PC-9 (cell line): ENCODE results near the gene LRRC7. TPM values are rescaled to one million over a fixed set of nuclear protein-coding genes. Genes with fewer than 3 reads are reported as not detected.

ENCODE experiments used
- BruUV-seq: library from RNA; stranded (reverse); fragments of 400-500 nt; replicated peaks from 2 replicates; lab custom pipeline; 2021; lab: Mats Ljungman, UMichigan
- CTCF ChIA-PET: fragments of 300-600 bp; sonication (Branson Sonifier 250); formaldehyde crosslinking; loops from one replicate; lab custom pipeline; 2022; ENCODE audit warnings: antibody characterized with exemption; lab: Charles Lee
- POLR2A ChIA-PET: fragments of 300-600 bp; sonication (Branson Sonifier 250); formaldehyde crosslinking; loops from one replicate; lab custom pipeline; 2022; ENCODE audit warnings: antibody characterized with exemption; ENCODE audit not compliant: unreplicated experiment; lab: Charles Lee
- DNase-seq, 2 experiments: peaks; one replicate each; pipeline versions ENCODE4 v3.0.0 to v3.0.0-alpha.2; 2015 to 2022; ENCODE audit warnings: mixed read lengths in 1 of 2
- H2AFZ ChIP-seq: fragments of 200-600 bp; sonication (generic); 2 replicates; pipeline ENCODE4 v1.8.1; 2017; ENCODE audit warnings: antibody characterized with exemption
- H3F3A ChIP-seq: fragments of 200-600 bp; sonication (generic); 2 replicates; pipeline ENCODE4 v1.8.1; 2017; ENCODE audit warnings: antibody characterized with exemption, mild to moderate bottlenecking, low read depth; ENCODE audit not compliant: insufficient read depth
- H3K27ac ChIP-seq: fragments of 200-600 bp; sonication (generic); 2 replicates; pipeline ENCODE4 v1.6.1; 2016; ENCODE audit warnings: mixed run types
- H3K27me3 ChIP-seq: fragments of 200-600 bp; sonication (generic); 2 replicates; pipeline ENCODE4 v1.6.1; 2016; ENCODE audit warnings: low read depth, mixed run types; ENCODE audit not compliant: insufficient read depth
- H3K36me3 ChIP-seq: fragments of 200-600 bp; sonication (generic); 2 replicates; pipeline ENCODE4 v1.6.1; 2016; ENCODE audit warnings: low read depth, mixed run types
- H3K4me1 ChIP-seq: fragments of 200-600 bp; sonication (generic); replicated peaks from 2 replicates; pipeline ENCODE4 v1.6.1; 2016; ENCODE audit warnings: mixed run types; ENCODE audit not compliant: insufficient read depth
- H3K4me2 ChIP-seq: fragments of 200-600 bp; sonication (generic); 2 replicates; pipeline ENCODE4 v1.6.1; 2017; ENCODE audit warnings: mixed run types
- H3K4me3 ChIP-seq: fragments of 200-600 bp; sonication (generic); 2 replicates; pipeline ENCODE4 v1.6.1; 2016; ENCODE audit warnings: mixed run types
- H3K79me2 ChIP-seq: fragments of 200-600 bp; sonication (generic); 2 replicates; pipeline ENCODE4 v1.6.1; 2017; ENCODE audit warnings: low read depth, mixed run types
- H3K9me2 ChIP-seq: fragments of 200-600 bp; sonication (generic); 2 replicates; pipeline ENCODE4 v1.8.1; 2017; ENCODE audit warnings: mild to moderate bottlenecking; ENCODE audit not compliant: insufficient read depth
- H3K9me3 ChIP-seq: fragments of 200-600 bp; sonication (generic); 2 replicates; pipeline ENCODE4 v1.8.1; 2016; ENCODE audit warnings: low read depth; ENCODE audit not compliant: insufficient read depth
- H4K20me1 ChIP-seq: fragments of 200-600 bp; sonication (generic); 2 replicates; pipeline ENCODE4 v1.8.1; 2017; ENCODE audit not compliant: insufficient read depth
- EZH2 ChIP-seq: fragments of 200-600 bp; sonication (generic); IDR thresholded peaks from 2 replicates; pipeline ENCODE4 v1.8.0; 2017; ENCODE audit warnings: antibody characterized with exemption, low read depth
- intact Hi-C: fragments of 100-400 bp; cut with micrococcal nuclease; formaldehyde crosslinking; loops from one replicate; pipeline ENCODE4 v1.10.0; 2022; ENCODE audit not compliant: unreplicated experiment
- total RNA-seq: library from RNA; stranded (reverse); gene quantifications from 2 replicates; pipeline ENCODE4 v1.2.3, GENCODE V29; 2021
- TF ChIP-seq, protein P1 (sequence below): fragments of 200-600 bp; sonication (generic); conservative IDR thresholded peaks from 2 replicates; pipeline ENCODE4 v1.6.1; 2017; ENCODE audit warnings: mixed run types, antibody characterized with exemption, mild to moderate bottlenecking, moderate library complexity

LRRC7 gene
- total RNA-seq, 1 experiment from 2014 or later = not detected

- no peak overlapping the region for H3K27ac ChIP-seq
- POLR2A ChIA-PET = no interaction called here
- no peaks in the 10 kb centered on the region for H3K36me3 ChIP-seq
- TF ChIP-seq, protein P1, sequence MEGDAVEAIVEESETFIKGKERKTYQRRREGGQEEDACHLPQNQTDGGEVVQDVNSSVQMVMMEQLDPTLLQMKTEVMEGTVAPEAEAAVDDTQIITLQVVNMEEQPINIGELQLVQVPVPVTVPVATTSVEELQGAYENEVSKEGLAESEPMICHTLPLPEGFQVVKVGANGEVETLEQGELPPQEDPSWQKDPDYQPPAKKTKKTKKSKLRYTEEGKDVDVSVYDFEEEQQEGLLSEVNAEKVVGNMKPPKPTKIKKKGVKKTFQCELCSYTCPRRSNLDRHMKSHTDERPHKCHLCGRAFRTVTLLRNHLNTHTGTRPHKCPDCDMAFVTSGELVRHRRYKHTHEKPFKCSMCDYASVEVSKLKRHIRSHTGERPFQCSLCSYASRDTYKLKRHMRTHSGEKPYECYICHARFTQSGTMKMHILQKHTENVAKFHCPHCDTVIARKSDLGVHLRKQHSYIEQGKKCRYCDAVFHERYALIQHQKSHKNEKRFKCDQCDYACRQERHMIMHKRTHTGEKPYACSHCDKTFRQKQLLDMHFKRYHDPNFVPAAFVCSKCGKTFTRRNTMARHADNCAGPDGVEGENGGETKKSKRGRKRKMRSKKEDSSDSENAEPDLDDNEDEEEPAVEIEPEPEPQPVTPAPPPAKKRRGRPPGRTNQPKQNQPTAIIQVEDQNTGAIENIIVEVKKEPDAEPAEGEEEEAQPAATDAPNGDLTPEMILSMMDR = 0 out of 2 replicates have a peak, but pooled peaks have one; percentile 23
- TF ChIP-seq EZH2 = no peak
- H4K20me1 ChIP-seq = no peaks in the 10 kb centered on the region
- no peaks in the 10 kb centered on the region for H3K9me3 ChIP-seq
- CTCF ChIA-PET = no interaction called here
- DNase-seq = no peak
- intact Hi-C loops = no loop called here
- no peaks in the 10 kb centered on the region for H3K79me2 ChIP-seq
- H3K4me2 ChIP-seq = no peak overlapping the region
- H2AFZ ChIP-seq = no peak overlapping the region
- no TSS peak for BruUV-seq
- H3F3A ChIP-seq = no peaks in the 10 kb centered on the region
- no peaks in the 10 kb centered on the region for H3K9me2 ChIP-seq
- H3K4me1 ChIP-seq = no peaks in the 10 kb centered on the region
- no peak overlapping the region for H3K4me3 ChIP-seq
- H3K27me3 ChIP-seq = no peaks in the 10 kb centered on the region
Observed at GRCh38 chr1:70112838-70113237, 545.1 kb downstream of the LRRC7 start.

- TF ChIP-seq, protein P1 = no peak
- no peak for TF ChIP-seq EZH2
- ChIA-PET CTCF (no interaction called here), POLR2A (no interaction called here)
- no peak overlapping the region for H3K4me3 ChIP-seq
- H3K27me3 ChIP-seq = no peaks in the 10 kb centered on the region
- H3K36me3 ChIP-seq = no peaks in the 10 kb centered on the region
- H4K20me1 ChIP-seq = no peaks in the 10 kb centered on the region
- DNase-seq = no peak
- no peak overlapping the region for H3K27ac ChIP-seq
- H3F3A ChIP-seq = no peaks in the 10 kb centered on the region
- no peaks in the 10 kb centered on the region for H3K79me2 ChIP-seq
- intact Hi-C loops = no loop called here
- no peaks in the 10 kb centered on the region for H3K9me2 ChIP-seq
- H3K4me2 ChIP-seq = no peak overlapping the region
- H2AFZ ChIP-seq = no peak overlapping the region
- H3K4me1 ChIP-seq = no peaks in the 10 kb centered on the region
- H3K9me3 ChIP-seq = no peaks in the 10 kb centered on the region
- no TSS peak for BruUV-seq
Observed at GRCh38 chr1:70115315-70115714, 547.6 kb downstream of the LRRC7 start.

GRCh38 chr1:70117046-70117445 is 549.3 kb downstream of the LRRC7 start:
- no peak overlapping the region for H3K27ac ChIP-seq
- BruUV-seq = no TSS peak
- TF ChIP-seq, protein P1 = no peak
- no peak for TF ChIP-seq EZH2
- H3K9me2 ChIP-seq = no peaks in the 10 kb centered on the region
- H3K4me2 ChIP-seq = no peak overlapping the region
- no peaks in the 10 kb centered on the region for H3F3A ChIP-seq
- no peak for DNase-seq
- H3K27me3 ChIP-seq = no peaks in the 10 kb centered on the region
- CTCF ChIA-PET = no interaction called here
- H3K4me1 ChIP-seq = no peaks in the 10 kb centered on the region
- no peaks in the 10 kb centered on the region for H3K9me3 ChIP-seq
- POLR2A ChIA-PET = no interaction called here
- H2AFZ ChIP-seq = no peak overlapping the region
- H4K20me1 ChIP-seq = no peaks in the 10 kb centered on the region
- no peak overlapping the region for H3K4me3 ChIP-seq
- H3K79me2 ChIP-seq = no peaks in the 10 kb centered on the region
- intact Hi-C loops = no loop called here
- H3K36me3 ChIP-seq = no peaks in the 10 kb centered on the region
